ENCODE results near the gene PBX1.

GRCh38 chr1:164709541-164710278, 150.7 kb downstream of the PBX1 start:
- TF ChIP-seq POLR2AphosphoS5 (IDR thresholded peaks at IDR 0.05) (no peak), POLR2A (IDR thresholded peaks at IDR 0.05; ENCODE audit: low read depth) (no peak), CTCF (IDR thresholded peaks at IDR 0.05) (no peak)
